Measurements from ENCODE around the gene MYOCD.

The MYOCD gene

DNA sequence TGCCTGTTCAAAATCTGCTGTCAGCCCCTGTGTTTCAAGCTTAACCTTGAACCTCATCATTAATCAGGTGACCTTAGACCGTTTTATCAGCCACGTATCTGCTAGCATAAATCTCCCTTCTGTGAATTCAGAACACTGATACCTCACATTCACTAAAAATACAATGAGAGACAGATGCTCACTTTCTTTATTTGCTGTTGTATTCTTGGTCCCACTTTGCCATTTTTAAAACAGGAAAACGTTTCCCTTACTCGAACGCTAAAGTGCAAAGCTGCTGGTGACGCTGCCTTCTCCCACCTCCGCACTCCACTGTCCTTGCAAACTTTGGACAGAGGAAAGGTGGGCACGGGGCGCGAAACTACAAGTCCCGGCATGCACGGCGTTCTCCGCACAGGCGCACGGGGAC is 123.4 kb downstream of the MYOCD start:
- peak overlapping the region; percentile 62 for H3K4me3 ChIP-seq (ENCODE audit: low read depth, low read length, poor library complexity, severe bottlenecking)
- no peaks in the 10 kb centered on the region for H3K27me3 ChIP-seq (ENCODE audit: insufficient read depth, low read length)
- H3K79me2 ChIP-seq (ENCODE audit: insufficient read depth, low read length), result no peaks in the 10 kb centered on the region
- peak overlapping the region; percentile 35; the same call in 1 of the 2 replicates for H3K9ac ChIP-seq (ENCODE audit: low read length)
- H4K20me1 ChIP-seq (ENCODE audit: insufficient read depth, low read length), result no peaks in the 10 kb centered on the region
- H3K36me3 ChIP-seq (ENCODE audit: insufficient read depth, low read length), result no peaks in the 10 kb centered on the region
- no peak overlapping the region for H3K27ac ChIP-seq (ENCODE audit: low read depth, low read length, poor library complexity, severe bottlenecking)
- H2AFZ ChIP-seq (ENCODE audit: low read length), result no peak overlapping the region
- peak overlapping the region; percentile 67 for H3K4me2 ChIP-seq (ENCODE audit: low read length)
- TF ChIP-seq, protein P1, sequence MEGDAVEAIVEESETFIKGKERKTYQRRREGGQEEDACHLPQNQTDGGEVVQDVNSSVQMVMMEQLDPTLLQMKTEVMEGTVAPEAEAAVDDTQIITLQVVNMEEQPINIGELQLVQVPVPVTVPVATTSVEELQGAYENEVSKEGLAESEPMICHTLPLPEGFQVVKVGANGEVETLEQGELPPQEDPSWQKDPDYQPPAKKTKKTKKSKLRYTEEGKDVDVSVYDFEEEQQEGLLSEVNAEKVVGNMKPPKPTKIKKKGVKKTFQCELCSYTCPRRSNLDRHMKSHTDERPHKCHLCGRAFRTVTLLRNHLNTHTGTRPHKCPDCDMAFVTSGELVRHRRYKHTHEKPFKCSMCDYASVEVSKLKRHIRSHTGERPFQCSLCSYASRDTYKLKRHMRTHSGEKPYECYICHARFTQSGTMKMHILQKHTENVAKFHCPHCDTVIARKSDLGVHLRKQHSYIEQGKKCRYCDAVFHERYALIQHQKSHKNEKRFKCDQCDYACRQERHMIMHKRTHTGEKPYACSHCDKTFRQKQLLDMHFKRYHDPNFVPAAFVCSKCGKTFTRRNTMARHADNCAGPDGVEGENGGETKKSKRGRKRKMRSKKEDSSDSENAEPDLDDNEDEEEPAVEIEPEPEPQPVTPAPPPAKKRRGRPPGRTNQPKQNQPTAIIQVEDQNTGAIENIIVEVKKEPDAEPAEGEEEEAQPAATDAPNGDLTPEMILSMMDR (IDR thresholded peaks at IDR 0.05; ENCODE audit: low read length), result no peak
- TF ChIP-seq EZH2 (IDR thresholded peaks at IDR 0.05; ENCODE audit: borderline replicate concordance, low read length), result no peak
- peaks cover 4% of the 10 kb centered on the region for H3K4me1 ChIP-seq (ENCODE audit: insufficient read depth, low read length, severe bottlenecking)
- H3K9me2 ChIP-seq (ENCODE audit: low read depth, low read length), result no peaks in the 10 kb centered on the region
- no peaks in the 10 kb centered on the region for H3K9me3 ChIP-seq (ENCODE audit: low read length)
- H3F3A ChIP-seq (ENCODE audit: insufficient read depth, low read length), result no peaks in the 10 kb centered on the region

- Histone ChIP-seq H2AFZ (ENCODE audit: low read length) (no peak within 1 kb of the TSS), H3K9ac (ENCODE audit: low read length) (peak within 1 kb of the TSS; percentile 35; the same call in 1 of the 2 replicates), H3K4me2 (ENCODE audit: low read length) (peak within 1 kb of the TSS; percentile 67), H3F3A (ENCODE audit: insufficient read depth, low read length) (no peaks in the 10 kb centered on the region), H3K27ac (ENCODE audit: low read depth, low read length, poor library complexity, severe bottlenecking) (no peak within 1 kb of the TSS), H3K4me1 (ENCODE audit: insufficient read depth, low read length, severe bottlenecking) (peaks cover 4% of the 10 kb centered on the region), H3K36me3 (ENCODE audit: insufficient read depth, low read length) (no peaks in the 10 kb centered on the region), H4K20me1 (ENCODE audit: insufficient read depth, low read length) (no peaks in the 10 kb centered on the region), H3K9me3 (ENCODE audit: low read length) (no peaks in the 10 kb centered on the region), H3K79me2 (ENCODE audit: insufficient read depth, low read length) (no peaks in the 10 kb centered on the region), H3K9me2 (ENCODE audit: low read depth, low read length) (no peaks in the 10 kb centered on the region), H3K27me3 (ENCODE audit: insufficient read depth, low read length) (no peaks in the 10 kb centered on the region), H3K4me3 (ENCODE audit: low read depth, low read length, poor library complexity, severe bottlenecking) (peak within 1 kb of the TSS; percentile 62)
- TF ChIP-seq EZH2 (IDR thresholded peaks at IDR 0.05; ENCODE audit: borderline replicate concordance, low read length), result no peak
- TF ChIP-seq, protein P1 (IDR thresholded peaks at IDR 0.05; ENCODE audit: low read length), result no peak
Measured at GRCh38 chr17:12789481-12790248, 124.0 kb downstream of the MYOCD start, which contains the start of gene ARHGAP44. Gene ARHGAP44, plus strand, starts transcription at chr17:12789498. Its CDS starts 341 bp downstream, at chr17:12789839.

GRCh38 chr17:12790249-12791106 is 124.8 kb downstream of the MYOCD start:
- Histone ChIP-seq H3K36me3 (ENCODE audit: insufficient read depth, low read length) (no peaks in the 10 kb centered on the region), H3K4me2 (ENCODE audit: low read length) (peak overlapping the region; percentile 67), H3K9me2 (ENCODE audit: low read depth, low read length) (no peaks in the 10 kb centered on the region), H3K9me3 (ENCODE audit: low read length) (no peaks in the 10 kb centered on the region), H3K9ac (ENCODE audit: low read length) (no peak overlapping the region), H3K4me3 (ENCODE audit: low read depth, low read length, poor library complexity, severe bottlenecking) (peak overlapping the region; percentile 62), H3K27ac (ENCODE audit: low read depth, low read length, poor library complexity, severe bottlenecking) (no peak overlapping the region), H3K27me3 (ENCODE audit: insufficient read depth, low read length) (no peaks in the 10 kb centered on the region), H3F3A (ENCODE audit: insufficient read depth, low read length) (no peaks in the 10 kb centered on the region), H3K4me1 (ENCODE audit: insufficient read depth, low read length, severe bottlenecking) (peaks cover 4% of the 10 kb centered on the region), H2AFZ (ENCODE audit: low read length) (no peak overlapping the region), H3K79me2 (ENCODE audit: insufficient read depth, low read length) (no peaks in the 10 kb centered on the region), H4K20me1 (ENCODE audit: insufficient read depth, low read length) (no peaks in the 10 kb centered on the region)
- TF ChIP-seq, protein P1 (IDR thresholded peaks at IDR 0.05; ENCODE audit: low read length), result no peak
- TF ChIP-seq EZH2 (IDR thresholded peaks at IDR 0.05; ENCODE audit: borderline replicate concordance, low read length), result no peak

Data from OCI-LY1 (cell line).